B cell (primary cell): ENCODE data around the gene KCNK7.

Experiments used
- EZH2 ChIP-seq: IDR thresholded peaks from 2 replicates; pipeline ENCODE4 v1.6.1; 2012; ENCODE audit warnings: borderline replicate concordance, low read depth, mild to moderate bottlenecking, moderate library complexity, low read length; ENCODE audit not compliant: insufficient read depth, poor library complexity, severe bottlenecking
- TF ChIP-seq, protein P1 (sequence below): fragments of 200-600 bp; IDR thresholded peaks from one replicate; pipeline ENCODE4 v1.8.0; 2022; ENCODE audit warnings: antibody characterized with exemption, mild to moderate bottlenecking

DNA sequence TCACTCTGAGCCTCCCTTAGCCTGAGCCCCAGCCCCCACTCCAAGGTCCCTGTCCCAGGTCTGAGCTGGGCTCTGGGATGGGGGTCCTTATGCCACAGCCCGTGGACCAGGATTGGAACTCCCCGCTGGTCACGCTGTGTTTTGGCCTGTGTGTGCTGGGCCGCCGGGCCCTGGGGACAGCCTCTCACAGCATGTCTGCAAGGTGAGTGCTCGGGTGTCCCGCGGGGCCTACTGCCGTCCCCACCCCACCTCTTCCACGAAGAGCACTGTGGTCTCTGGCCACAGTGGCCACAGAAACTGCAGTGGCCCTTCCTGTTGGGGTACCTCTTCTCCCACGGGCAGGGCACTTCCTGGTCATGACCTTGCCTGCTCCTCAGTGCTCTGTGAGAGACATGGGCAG, 38.8 kb upstream of the KCNK7 start:
- TF ChIP-seq, protein P1, sequence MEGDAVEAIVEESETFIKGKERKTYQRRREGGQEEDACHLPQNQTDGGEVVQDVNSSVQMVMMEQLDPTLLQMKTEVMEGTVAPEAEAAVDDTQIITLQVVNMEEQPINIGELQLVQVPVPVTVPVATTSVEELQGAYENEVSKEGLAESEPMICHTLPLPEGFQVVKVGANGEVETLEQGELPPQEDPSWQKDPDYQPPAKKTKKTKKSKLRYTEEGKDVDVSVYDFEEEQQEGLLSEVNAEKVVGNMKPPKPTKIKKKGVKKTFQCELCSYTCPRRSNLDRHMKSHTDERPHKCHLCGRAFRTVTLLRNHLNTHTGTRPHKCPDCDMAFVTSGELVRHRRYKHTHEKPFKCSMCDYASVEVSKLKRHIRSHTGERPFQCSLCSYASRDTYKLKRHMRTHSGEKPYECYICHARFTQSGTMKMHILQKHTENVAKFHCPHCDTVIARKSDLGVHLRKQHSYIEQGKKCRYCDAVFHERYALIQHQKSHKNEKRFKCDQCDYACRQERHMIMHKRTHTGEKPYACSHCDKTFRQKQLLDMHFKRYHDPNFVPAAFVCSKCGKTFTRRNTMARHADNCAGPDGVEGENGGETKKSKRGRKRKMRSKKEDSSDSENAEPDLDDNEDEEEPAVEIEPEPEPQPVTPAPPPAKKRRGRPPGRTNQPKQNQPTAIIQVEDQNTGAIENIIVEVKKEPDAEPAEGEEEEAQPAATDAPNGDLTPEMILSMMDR = no peak
- TF ChIP-seq EZH2 = no peak
